Measurements from ENCODE around the gene WDR90. TPM values are rescaled to one million over a fixed set of nuclear protein-coding genes. Genes with fewer than 3 reads are reported as not detected.

Gene WDR90
- total and polyA plus RNA-seq, 10 of the 15 experiments (the other 5 are each of a cell fraction or from before 2014, with no cell fraction given) = 2.0 to 65.0 (median 16.7) TPM

- ChIA-PET POLR2A (no interaction called here), SMC1A (ENCODE audit: uncharacterized antibody, unreplicated experiment) (no interaction called here), CTCF (no interaction called here), RAD21 (ENCODE audit: unreplicated experiment) (no interaction called here)
- Histone ChIP-seq H3K27me3 (replicated peaks in 1 of 2; ENCODE audit: control insufficient read depth in 2 of 2, insufficient read depth in 2 of 2, low read length in 1 of 2) (no peaks in the 10 kb centered on the region), H3K9ac (ENCODE audit: control insufficient read depth, insufficient read depth, low read length) (no peak overlapping the region), H3K36me3 (ENCODE audit: control insufficient read depth in 2 of 2, insufficient read depth in 2 of 2, low read length in 1 of 2) (peaks cover 0 to 3% of the 10 kb centered on the region in 2 experiments; a peak in 2 of 4 replicates), H3K4me1 (ENCODE audit: control insufficient read depth, insufficient read depth, low read length) (peaks cover 3% of the 10 kb centered on the region; the same call in 1 of the 2 replicates), H3K9me3 (replicated peaks; ENCODE audit: control insufficient read depth, insufficient read depth, low read length) (no peaks in the 10 kb centered on the region), H3K79me2 (ENCODE audit: control insufficient read depth, insufficient read depth, low read length) (no peaks in the 10 kb centered on the region), H3K27ac (ENCODE audit: control insufficient read depth, insufficient read depth) (no peak overlapping the region), H4K20me1 (ENCODE audit: control insufficient read depth, insufficient read depth) (no peaks in the 10 kb centered on the region), H3K4me2 (ENCODE audit: control insufficient read depth, insufficient read depth) (no peak overlapping the region), H2AFZ (ENCODE audit: control insufficient read depth, low read depth, low read length) (no peak overlapping the region), H3K4me3 (no peak overlapping the region)
- DNase-seq (ENCODE audit: low read depth, low spot score) (no peak), ATAC-seq (no peak), FAIRE-seq (no peak)
- intact Hi-C loops (cut with micrococcal nuclease; ENCODE audit: unreplicated experiment) = no loop called here
- TF ChIP-seq ZNF217 (IDR thresholded peaks at IDR 0.05) = no peak
- no peak for TF ChIP-seq YBX1 (IDR thresholded peaks at IDR 0.05)
- TF ChIP-seq BMI1 (IDR thresholded peaks at IDR 0.05; ENCODE audit: borderline replicate concordance) = no peak
- no peak for TF ChIP-seq YY1 (IDR thresholded peaks at IDR 0.05; ENCODE audit: low read depth, low read length)
- TF ChIP-seq SREBF2 (IDR thresholded peaks at IDR 0.05; ENCODE audit: low read length) = no peak
- TF ChIP-seq POLR2A (IDR thresholded peaks at IDR 0.05; ENCODE audit: low read depth, low read length) = no peak
- no peak for TF ChIP-seq MLLT1 (IDR thresholded peaks at IDR 0.05)
- TF ChIP-seq BHLHE40 (IDR thresholded peaks at IDR 0.05; ENCODE audit: borderline replicate concordance in 1 of 2, low read depth in 2 of 2, low read length in 1 of 2) = no peak
- TF ChIP-seq TAF1 (IDR thresholded peaks at IDR 0.05; ENCODE audit: borderline replicate concordance, low read depth, low read length) = no peak
- in situ Hi-C loops (cut with MboI) = no loop called here
- 98% methylated on average over 20 of the region's 22 CpGs for WGBS (ENCODE audit: insufficient coverage, insufficient replicate concordance, low lambda C conversion rate, missing lambda C conversion rate)
- BruUV-seq (replicated peaks) = no TSS peak
Observed at GRCh38 chr16:657487-657886, 8.3 kb downstream of the WDR90 start.
